Gastroesophageal sphincter (tissue), 3 donors: ENCODE measurements around the gene ZMIZ1.

ENCODE experiments used
- POLR2AphosphoS5 ChIP-seq: sonication (generic); formaldehyde crosslinking; IDR thresholded peaks from one replicate; pipeline ENCODE4 v1.6.1; 2017; ENCODE audit warnings: antibody characterized with exemption
- TF ChIP-seq, protein P1 (sequence below), 4 experiments: fragments of 200-600 bp in 2 of 4; fragments of 450-650 bp in 2 of 4; sonication (generic) in 1 of 4; IDR thresholded peaks; one replicate each; pipeline ENCODE4 v1.5.1; 2017 to 2019; ENCODE audit warnings: antibody characterized with exemption in 4 of 4, mild to moderate bottlenecking in 2 of 4, moderate library complexity in 2 of 4

DNA sequence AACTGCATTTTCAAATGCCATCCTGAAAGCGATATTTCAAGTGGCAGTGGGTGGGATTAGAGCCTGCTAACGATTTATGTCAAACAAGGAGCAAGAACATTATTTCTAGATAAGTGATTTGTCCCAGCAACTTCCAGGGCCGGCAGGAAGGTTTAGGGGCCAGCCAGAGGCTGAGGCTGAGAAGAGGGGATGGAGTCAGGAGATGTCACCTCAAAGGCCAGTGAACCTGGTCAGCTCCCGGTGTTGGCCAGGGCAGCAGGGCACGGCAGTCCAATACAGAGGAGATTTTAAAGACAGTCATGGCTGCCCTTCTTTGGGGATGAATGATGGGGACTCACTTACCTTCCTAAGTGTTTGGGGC lies 172.8 kb downstream of the ZMIZ1 start:
- TF ChIP-seq, protein P1, sequence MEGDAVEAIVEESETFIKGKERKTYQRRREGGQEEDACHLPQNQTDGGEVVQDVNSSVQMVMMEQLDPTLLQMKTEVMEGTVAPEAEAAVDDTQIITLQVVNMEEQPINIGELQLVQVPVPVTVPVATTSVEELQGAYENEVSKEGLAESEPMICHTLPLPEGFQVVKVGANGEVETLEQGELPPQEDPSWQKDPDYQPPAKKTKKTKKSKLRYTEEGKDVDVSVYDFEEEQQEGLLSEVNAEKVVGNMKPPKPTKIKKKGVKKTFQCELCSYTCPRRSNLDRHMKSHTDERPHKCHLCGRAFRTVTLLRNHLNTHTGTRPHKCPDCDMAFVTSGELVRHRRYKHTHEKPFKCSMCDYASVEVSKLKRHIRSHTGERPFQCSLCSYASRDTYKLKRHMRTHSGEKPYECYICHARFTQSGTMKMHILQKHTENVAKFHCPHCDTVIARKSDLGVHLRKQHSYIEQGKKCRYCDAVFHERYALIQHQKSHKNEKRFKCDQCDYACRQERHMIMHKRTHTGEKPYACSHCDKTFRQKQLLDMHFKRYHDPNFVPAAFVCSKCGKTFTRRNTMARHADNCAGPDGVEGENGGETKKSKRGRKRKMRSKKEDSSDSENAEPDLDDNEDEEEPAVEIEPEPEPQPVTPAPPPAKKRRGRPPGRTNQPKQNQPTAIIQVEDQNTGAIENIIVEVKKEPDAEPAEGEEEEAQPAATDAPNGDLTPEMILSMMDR (IDR thresholded peaks at IDR 0.05): no peak
- TF ChIP-seq POLR2AphosphoS5: no peak
